ENCODE data around the gene TAF1A.

Gene TAF1A

GRCh38 chr1:222592171-222592570, 2.4 kb upstream of the TAF1A start:
- no peaks in the 10 kb centered on the region for H3K9me2 ChIP-seq (ENCODE audit: low read depth, low read length)
- H3K4me1 ChIP-seq (ENCODE audit: insufficient read depth, low read length, severe bottlenecking), result peaks cover 26% of the 10 kb centered on the region
- no peak overlapping the region for H3K4me2 ChIP-seq (ENCODE audit: low read length)
- no peaks in the 10 kb centered on the region for H3K27me3 ChIP-seq (ENCODE audit: insufficient read depth, low read length)
- H3K9ac ChIP-seq (ENCODE audit: low read length), result no peak overlapping the region
- no peak overlapping the region for H3K27ac ChIP-seq (ENCODE audit: low read depth, low read length, poor library complexity, severe bottlenecking)
- no peaks in the 10 kb centered on the region for H3F3A ChIP-seq (ENCODE audit: insufficient read depth, low read length)
- H4K20me1 ChIP-seq (ENCODE audit: insufficient read depth, low read length), result no peaks in the 10 kb centered on the region
- no peaks in the 10 kb centered on the region for H3K9me3 ChIP-seq (ENCODE audit: low read length)
- TF ChIP-seq EZH2 (IDR thresholded peaks at IDR 0.05; ENCODE audit: borderline replicate concordance, low read length), result no peak
- TF ChIP-seq CTCF (IDR thresholded peaks at IDR 0.05; ENCODE audit: low read length), result no peak
- no peak overlapping the region for H3K4me3 ChIP-seq (ENCODE audit: low read depth, low read length, poor library complexity, severe bottlenecking)
- no peak overlapping the region for H2AFZ ChIP-seq (ENCODE audit: low read length)
- H3K36me3 ChIP-seq (ENCODE audit: insufficient read depth, low read length), result peaks cover 7% of the 10 kb centered on the region; the same call in 1 of the 2 replicates
- peaks cover 14% of the 10 kb centered on the region for H3K79me2 ChIP-seq (ENCODE audit: insufficient read depth, low read length)

GRCh38 chr1:222588135-222588534, 1.6 kb downstream of the TAF1A start:
- H3K4me1 ChIP-seq (ENCODE audit: insufficient read depth, low read length, severe bottlenecking), result peaks cover 47% of the 10 kb centered on the region
- H3K9me3 ChIP-seq (ENCODE audit: low read length), result no peaks in the 10 kb centered on the region
- H3K36me3 ChIP-seq (ENCODE audit: insufficient read depth, low read length), result peaks cover 41% of the 10 kb centered on the region
- H3K4me2 ChIP-seq (ENCODE audit: low read length), result peak overlapping the region; percentile 88
- TF ChIP-seq CTCF (IDR thresholded peaks at IDR 0.05; ENCODE audit: low read length) (no peak), EZH2 (IDR thresholded peaks at IDR 0.05; ENCODE audit: borderline replicate concordance, low read length) (no peak)
- H3K27me3 ChIP-seq (ENCODE audit: insufficient read depth, low read length), result no peaks in the 10 kb centered on the region
- no peaks in the 10 kb centered on the region for H3F3A ChIP-seq (ENCODE audit: insufficient read depth, low read length)
- H3K79me2 ChIP-seq (ENCODE audit: insufficient read depth, low read length), result peaks cover 14% of the 10 kb centered on the region
- H3K4me3 ChIP-seq (ENCODE audit: low read depth, low read length, poor library complexity, severe bottlenecking), result peak overlapping the region; percentile 83
- no peak overlapping the region for H3K27ac ChIP-seq (ENCODE audit: low read depth, low read length, poor library complexity, severe bottlenecking)
- H4K20me1 ChIP-seq (ENCODE audit: insufficient read depth, low read length), result no peaks in the 10 kb centered on the region
- no peaks in the 10 kb centered on the region for H3K9me2 ChIP-seq (ENCODE audit: low read depth, low read length)
- no peak overlapping the region for H2AFZ ChIP-seq (ENCODE audit: low read length)
- H3K9ac ChIP-seq (ENCODE audit: low read length), result no peak overlapping the region

GRCh38 chr1:222586842-222587241, 2.9 kb downstream of the TAF1A start:
- Histone ChIP-seq H3K4me2 (ENCODE audit: low read length) (no peak overlapping the region), H3K27ac (ENCODE audit: low read depth, low read length, poor library complexity, severe bottlenecking) (no peak overlapping the region), H4K20me1 (ENCODE audit: insufficient read depth, low read length) (no peaks in the 10 kb centered on the region), H3K36me3 (ENCODE audit: insufficient read depth, low read length) (peaks cover 54% of the 10 kb centered on the region), H3K9me3 (ENCODE audit: low read length) (no peaks in the 10 kb centered on the region), H3K79me2 (ENCODE audit: insufficient read depth, low read length) (peaks cover 14% of the 10 kb centered on the region), H3K4me1 (ENCODE audit: insufficient read depth, low read length, severe bottlenecking) (peaks cover 53% of the 10 kb centered on the region), H3K9me2 (ENCODE audit: low read depth, low read length) (no peaks in the 10 kb centered on the region), H3K27me3 (ENCODE audit: insufficient read depth, low read length) (no peaks in the 10 kb centered on the region), H3K4me3 (ENCODE audit: low read depth, low read length, poor library complexity, severe bottlenecking) (no peak overlapping the region), H3K9ac (ENCODE audit: low read length) (no peak overlapping the region), H3F3A (ENCODE audit: insufficient read depth, low read length) (no peaks in the 10 kb centered on the region), H2AFZ (ENCODE audit: low read length) (no peak overlapping the region)
- TF ChIP-seq CTCF (IDR thresholded peaks at IDR 0.05; ENCODE audit: low read length) (no peak), EZH2 (IDR thresholded peaks at IDR 0.05; ENCODE audit: borderline replicate concordance, low read length) (no peak)
